Kidney tubule cell (primary cell): ENCODE measurements around the gene SNX9.

ENCODE experiments used
- DNase-seq: peaks from one replicate; pipeline ENCODE4 v3.0.0-alpha.2; 2018; ENCODE audit warnings: low spot score

SNX9 gene

GRCh38 chr6:157804448-157805327, 18.4 kb upstream of the SNX9 start:
- DNase-seq, result peak; percentile 38

GRCh38 chr6:157806131-157806855, 16.8 kb upstream of the SNX9 start:
- no peak for DNase-seq

- DNase-seq, result no peak
Observed at GRCh38 chr6:157806856-157807215, 16.2 kb upstream of the SNX9 start.

- no peak for DNase-seq
Observed at GRCh38 chr6:157808405-157808950, 14.6 kb upstream of the SNX9 start.

- DNase-seq, result no peak
Observed at GRCh38 chr6:157809613-157810012, 13.4 kb upstream of the SNX9 start.

- DNase-seq, result no peak
Observed at GRCh38 chr6:157811137-157811475, 11.9 kb upstream of the SNX9 start.

- peak; percentile 41 for DNase-seq
Observed at GRCh38 chr6:157811476-157812173, 11.4 kb upstream of the SNX9 start.

GRCh38 chr6:157812425-157813171, 10.4 kb upstream of the SNX9 start:
- no peak for DNase-seq

- no peak for DNase-seq
Observed at GRCh38 chr6:157813191-157813590, 9.9 kb upstream of the SNX9 start.

GRCh38 chr6:157813750-157814455, 9.1 kb upstream of the SNX9 start:
- no peak for DNase-seq

GRCh38 chr6:157814883-157815282, 8.2 kb upstream of the SNX9 start:
- no peak for DNase-seq

- DNase-seq, result no peak
Observed at GRCh38 chr6:157821342-157822033, 1.6 kb upstream of the SNX9 start.

GRCh38 chr6:157822245-157823000, 623 bp upstream of the SNX9 start:
- DNase-seq, result no peak

GRCh38 chr6:157823528-157824370, 703 bp downstream of the SNX9 start:
- peak; percentile 86 for DNase-seq

GRCh38 chr6:157825243-157825904, 2.3 kb downstream of the SNX9 start:
- DNase-seq, result no peak

- no peak for DNase-seq
Observed at GRCh38 chr6:157830354-157831017, 7.4 kb downstream of the SNX9 start.

GRCh38 chr6:157831018-157831369, 7.9 kb downstream of the SNX9 start:
- no peak for DNase-seq
